ENCODE measurements around the gene MRPL28.
"Not testable (repeated sequence)": the region's sequence is repeated elsewhere in the genome, so short reads cannot be mapped to it uniquely, and the experiment has no call there.

Gene MRPL28

DNA sequence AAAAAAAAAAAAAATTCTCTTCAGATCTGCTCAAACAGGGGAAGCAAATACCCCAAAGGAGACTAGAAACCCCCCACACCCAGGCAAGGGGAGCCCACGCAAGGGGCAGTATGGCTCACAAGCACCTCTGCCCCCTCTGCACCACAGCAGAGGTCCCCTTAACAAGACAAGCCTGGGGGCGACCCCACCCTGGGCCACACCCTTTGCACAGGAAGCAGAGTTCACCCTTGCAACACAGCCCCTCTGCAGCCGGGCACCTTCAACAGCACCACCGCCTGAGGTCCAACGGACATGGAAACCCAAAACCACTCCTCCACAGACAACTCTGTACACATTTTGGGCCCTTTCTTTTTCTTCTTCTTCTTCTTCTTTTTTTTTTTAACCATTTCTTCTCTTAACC is 30.7 kb downstream of the MRPL28 start:
- DNase-seq (ENCODE audit: low spot score) = no peak

DNA sequence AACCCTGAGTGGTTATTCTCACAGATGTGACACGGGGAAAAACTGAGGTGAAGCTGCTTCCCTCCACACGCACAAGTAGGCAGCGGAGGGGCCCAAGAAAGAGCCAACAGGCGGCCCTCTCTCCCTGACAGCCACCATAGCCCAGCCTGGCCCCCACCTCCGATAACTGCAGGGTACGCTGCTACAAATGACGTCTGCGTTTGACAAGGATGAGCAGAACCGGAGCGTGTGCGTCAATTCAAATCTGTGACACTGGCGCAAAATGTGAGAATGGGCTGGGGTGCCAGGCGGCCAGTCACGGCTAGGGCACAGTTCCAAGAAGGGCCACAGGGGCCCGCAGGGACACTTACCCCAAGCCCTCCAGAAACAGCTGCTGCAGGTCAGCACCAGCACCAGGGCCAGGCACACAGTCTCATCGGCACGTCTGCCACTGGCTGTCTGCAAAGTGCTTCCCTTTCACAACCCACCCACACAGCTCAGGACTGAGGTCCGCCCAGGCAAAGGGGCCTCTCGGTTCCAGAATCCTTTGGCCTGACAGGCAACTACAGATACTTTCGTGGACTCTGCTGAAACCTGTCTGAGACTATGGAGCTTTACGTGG is 32.3 kb downstream of the MRPL28 start:
- DNase-seq (ENCODE audit: low spot score) = no peak

GRCh38 chr16:337437-337836 is 32.9 kb downstream of the MRPL28 start:
- no peak for DNase-seq (ENCODE audit: low spot score)

DNA sequence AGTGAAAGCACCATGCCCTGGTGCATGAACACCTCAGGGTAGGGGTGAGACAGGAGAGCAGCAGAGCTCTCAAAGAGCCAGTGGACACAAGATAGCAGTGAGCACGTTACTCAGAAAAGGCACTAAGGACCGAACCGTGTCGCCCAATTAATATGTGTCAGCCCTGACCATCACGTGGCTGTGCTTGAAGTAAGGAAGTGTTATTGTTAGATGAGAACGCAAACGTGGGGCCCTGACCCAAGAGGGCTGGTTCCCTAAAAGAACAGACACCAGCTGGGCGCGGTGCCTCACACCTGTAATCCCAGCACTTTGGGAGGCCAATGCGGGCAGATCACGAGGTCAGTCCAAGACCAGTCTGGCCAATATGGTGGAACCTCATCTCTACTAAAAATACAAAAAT is 34.1 kb downstream of the MRPL28 start:
- DNase-seq (ENCODE audit: low spot score) = no peak

GRCh38 chr16:334861-335632 is 35.3 kb downstream of the MRPL28 start:
- DNase-seq (ENCODE audit: low spot score) = not testable (repeated sequence)

DNA sequence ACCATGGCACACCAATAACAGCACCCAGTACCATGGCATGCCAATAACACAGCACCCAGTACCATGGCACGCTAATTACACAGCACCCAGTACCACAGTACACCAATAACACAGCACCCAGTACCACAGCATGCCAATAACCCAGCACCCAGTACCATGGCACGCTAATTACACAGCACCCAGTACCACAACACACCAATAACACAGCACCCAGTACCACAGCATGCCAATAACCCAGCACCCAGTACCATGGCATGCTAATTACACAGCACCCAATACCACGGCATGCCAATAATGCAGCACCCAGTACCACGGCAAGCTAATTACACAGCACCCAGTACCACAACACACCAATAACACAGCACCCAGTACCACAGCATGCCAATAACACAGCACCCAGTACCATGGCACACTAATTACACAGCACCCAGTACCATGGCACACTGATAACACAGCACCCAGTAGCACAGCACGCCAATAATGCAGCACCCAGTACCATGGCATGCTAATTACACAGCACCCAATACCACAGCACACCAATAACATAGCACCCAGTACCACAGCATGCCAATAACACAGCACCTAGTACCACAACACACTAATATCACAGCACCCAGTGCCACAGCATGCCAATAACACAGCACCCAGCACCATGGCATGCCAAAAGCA is 36.0 kb downstream of the MRPL28 start:
- DNase-seq (ENCODE audit: low spot score) = not testable (repeated sequence)

GRCh38 chr16:333406-334094 is 36.8 kb downstream of the MRPL28 start:
- no peak for DNase-seq (ENCODE audit: low spot score)

DNA sequence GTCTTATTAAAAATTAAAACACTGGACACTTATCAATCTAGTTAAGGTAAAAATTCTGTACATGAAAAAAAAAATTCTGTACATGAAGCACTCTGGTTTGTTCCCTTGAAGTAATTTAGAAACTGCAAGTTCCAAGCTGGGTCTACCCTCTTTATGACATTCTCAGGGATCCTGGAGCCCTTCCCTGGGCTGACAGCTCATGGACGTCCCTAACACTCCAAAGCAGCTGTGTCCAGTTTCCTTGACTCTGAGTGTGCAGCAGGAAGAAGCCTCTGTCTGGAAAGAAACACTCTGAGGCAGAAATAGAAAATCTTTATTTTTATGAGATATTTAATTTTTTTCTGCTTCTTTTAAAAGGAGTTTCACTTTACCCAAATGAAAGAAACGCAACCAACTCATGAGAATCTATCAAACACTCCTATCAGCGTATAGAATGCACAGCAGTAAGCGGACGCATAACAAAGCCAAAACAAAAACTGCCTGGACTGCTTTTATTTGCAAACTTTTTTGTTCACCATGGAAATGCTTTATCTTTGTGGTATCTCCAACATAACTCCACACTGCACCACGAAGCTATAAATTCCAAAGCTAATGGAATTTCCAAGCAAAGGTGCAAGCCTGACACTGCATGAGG is 39.0 kb downstream of the MRPL28 start:
- DNase-seq (ENCODE audit: low spot score) = not testable (repeated sequence)

DNA sequence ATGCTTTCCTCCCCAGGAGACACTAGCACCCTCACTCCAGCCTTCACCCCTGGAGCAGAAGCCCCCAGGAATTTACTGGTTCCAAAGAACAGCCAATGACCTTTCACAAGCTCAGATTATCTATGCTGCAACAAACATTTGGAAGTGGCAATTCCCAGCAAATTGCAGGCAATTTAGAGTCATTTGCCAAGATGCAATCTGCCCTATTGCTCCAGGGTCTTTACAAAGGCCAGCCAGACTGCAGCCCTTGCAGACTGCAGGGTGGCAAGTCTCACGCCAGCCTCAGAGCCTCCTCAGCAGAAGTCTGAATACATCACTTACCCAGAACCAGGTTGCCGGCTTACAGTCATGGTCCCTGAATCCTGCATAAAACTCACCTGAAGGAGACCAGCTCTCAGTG is 39.6 kb downstream of the MRPL28 start:
- no peak for DNase-seq (ENCODE audit: low spot score)

GRCh38 chr16:325375-326145 is 44.8 kb downstream of the MRPL28 start:
- DNase-seq (ENCODE audit: low spot score) = no peak

- DNase-seq (ENCODE audit: low spot score) = peak; percentile 69
Measured at GRCh38 chr16:324451-325334, 45.6 kb downstream of the MRPL28 start.

GRCh38 chr16:324201-324450 is 46.2 kb downstream of the MRPL28 start:
- no peak for DNase-seq (ENCODE audit: low spot score)

DNA sequence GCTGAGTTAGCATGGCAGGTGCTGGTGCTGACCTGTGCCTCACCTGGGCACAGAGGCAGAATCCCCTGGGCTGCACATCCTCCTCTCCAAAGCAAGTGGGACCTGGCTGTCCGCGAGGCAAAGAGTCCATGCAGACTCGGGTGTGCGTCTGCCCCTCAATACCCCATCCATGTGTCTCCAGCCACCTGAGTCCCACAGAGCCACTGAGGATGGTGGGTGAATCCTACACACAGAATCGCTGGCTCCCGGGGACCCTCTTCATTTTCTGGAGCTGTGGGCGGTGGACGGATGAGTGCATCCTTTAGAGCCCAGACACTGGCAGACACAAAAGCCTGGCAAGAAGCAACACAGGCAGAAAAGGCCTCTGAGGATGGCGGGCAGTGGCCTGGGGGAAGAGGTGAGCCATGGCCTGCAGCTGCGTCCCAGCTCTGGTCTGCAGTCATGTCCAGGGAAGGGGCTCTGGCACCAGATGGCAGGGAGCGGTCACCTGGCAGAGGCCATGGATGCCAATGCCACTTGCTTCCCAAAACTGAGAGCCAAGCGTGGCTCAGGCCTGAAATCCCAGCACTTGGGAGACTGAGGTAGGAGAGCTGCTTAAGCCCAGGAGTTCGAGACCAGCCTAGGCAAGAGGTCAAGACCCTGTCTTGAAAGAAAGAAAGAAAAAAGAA is 47.7 kb downstream of the MRPL28 start:
- no peak for DNase-seq (ENCODE audit: low spot score)

DNA sequence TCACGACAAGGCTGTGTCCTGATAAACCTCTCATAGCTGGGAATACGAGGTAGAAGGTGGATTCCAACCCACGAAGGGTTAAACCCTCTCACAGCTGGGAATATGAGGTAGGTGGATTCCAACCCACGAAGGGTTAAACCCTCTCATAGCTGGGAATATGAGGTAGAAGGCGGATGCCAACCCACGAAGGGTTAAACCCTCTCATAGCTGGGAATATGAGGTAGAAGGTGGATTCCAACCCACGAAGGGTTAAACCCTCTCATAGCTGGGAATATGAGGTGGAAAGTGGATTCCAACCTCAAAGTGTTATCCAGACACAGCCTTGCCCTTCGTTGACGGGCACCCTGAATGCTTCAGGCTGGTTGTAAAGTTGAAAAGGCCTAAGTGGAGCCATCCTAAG is 48.8 kb downstream of the MRPL28 start:
- no peak for DNase-seq (ENCODE audit: low spot score)

- no peak for DNase-seq (ENCODE audit: low spot score)
Measured at GRCh38 chr16:320206-320605, 50.1 kb downstream of the MRPL28 start.

- no peak for DNase-seq (ENCODE audit: low spot score)
Measured at GRCh38 chr16:318628-319027, 51.7 kb downstream of the MRPL28 start.

DNA sequence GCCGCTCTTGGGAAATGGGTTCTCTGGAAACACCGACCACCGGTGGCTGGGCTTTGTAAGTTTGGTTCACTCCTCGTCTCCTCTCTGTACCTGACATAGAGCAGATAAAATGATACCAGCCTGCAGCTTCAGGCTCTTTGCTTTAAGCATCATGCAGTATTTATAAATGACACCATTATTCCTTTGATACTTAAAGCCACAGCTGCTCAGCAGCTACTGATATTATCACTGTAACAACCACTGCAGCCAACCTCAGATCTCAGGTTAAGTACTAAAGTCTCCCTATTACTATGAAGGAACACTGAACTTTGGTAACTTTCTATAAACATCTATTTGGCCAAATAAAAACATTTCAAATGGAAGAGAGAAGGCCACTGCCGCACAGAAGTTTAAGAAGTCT is 52.8 kb downstream of the MRPL28 start:
- DNase-seq (ENCODE audit: low spot score) = no peak

All from CD4-positive, alpha-beta T cell treated with Interleukin-6 at 100 ng/mL for 8 hours (primary cell).